SH-SY5Y (cell line): Measurements from ENCODE around the gene SLC4A5.

Experiments
- GATA2 ChIP-seq: IDR thresholded peaks from 2 replicates; pipeline ENCODE4 v1.6.1; 2011; ENCODE audit warnings: mild to moderate bottlenecking, low read depth, low read length
- GATA3 ChIP-seq: IDR thresholded peaks from 2 replicates; pipeline ENCODE4 v1.6.1; 2011; ENCODE audit warnings: low read depth, mild to moderate bottlenecking, low read length, moderate library complexity

- TF ChIP-seq GATA2 (no peak), GATA3 (no peak)
Measured at GRCh38 chr2:74384051-74384450, 40.8 kb upstream of the SLC4A5 start.
